Astrocyte (in vitro differentiated cells and primary cell): Measurements from ENCODE around the gene HSBP1. TPM values are rescaled to one million over a fixed set of nuclear protein-coding genes. Genes with fewer than 3 reads are reported as not detected.

Experiments
- DNase-seq: peaks from one replicate; pipeline ENCODE4 v3.0.0-alpha.2; 2010; ENCODE audit warnings: low read depth
- FAIRE-seq: peaks from 2 replicates; lab custom pipeline; 2011; peaks lifted over from hg19 to GRCh38; lab: Jason Lieb, UNC
- H2AFZ ChIP-seq: 2 replicates; pipeline ENCODE4 v1.6.0; 2012; ENCODE audit warnings: low read depth, low read length, inconsistent platforms
- H3K27ac ChIP-seq: 2 replicates; pipeline ENCODE4 v1.5.1; 2011; ENCODE audit warnings: low read depth, low read length, inconsistent platforms
- H3K27me3 ChIP-seq: 2 replicates; pipeline ENCODE4 v1.6.0; 2011; ENCODE audit warnings: low read length, inconsistent platforms; ENCODE audit not compliant: insufficient read depth
- H3K36me3 ChIP-seq: 2 replicates; pipeline ENCODE4 v1.5.1; 2011; ENCODE audit warnings: low read length, inconsistent platforms; ENCODE audit not compliant: insufficient read depth
- H3K4me1 ChIP-seq: 2 replicates; pipeline ENCODE4 v1.5.1; 2011; ENCODE audit warnings: low read length, inconsistent platforms; ENCODE audit not compliant: insufficient read depth
- H3K4me2 ChIP-seq: 2 replicates; pipeline ENCODE4 v1.6.0; 2012; ENCODE audit warnings: low read length, inconsistent platforms
- H3K4me3 ChIP-seq: 2 replicates; pipeline ENCODE4 v1.5.1; 2011; ENCODE audit warnings: low read depth, mild to moderate bottlenecking, low read length, inconsistent platforms; ENCODE audit not compliant: insufficient read depth
- H3K79me2 ChIP-seq: 2 replicates; pipeline ENCODE4 v1.6.0; 2012; ENCODE audit warnings: mild to moderate bottlenecking, low read length, inconsistent platforms; ENCODE audit not compliant: insufficient read depth
- H3K9ac ChIP-seq: 2 replicates; pipeline ENCODE4 v1.6.0; 2012; ENCODE audit warnings: mild to moderate bottlenecking, low read length, inconsistent platforms
- H3K9me3 ChIP-seq: 2 replicates; pipeline ENCODE4 v1.5.1; 2012; ENCODE audit warnings: low read depth, mild to moderate bottlenecking, low read length, inconsistent platforms; ENCODE audit not compliant: insufficient read depth
- H4K20me1 ChIP-seq: 2 replicates; pipeline ENCODE4 v1.6.0; 2012; ENCODE audit warnings: low read length, inconsistent platforms; ENCODE audit not compliant: insufficient read depth
- H3K27ac Mint-ChIP-seq: one replicate; pipeline ENCODE4 v1.8.0; 2021; ENCODE audit warnings: mild to moderate bottlenecking, mixed read lengths; ENCODE audit not compliant: unreplicated experiment
- H3K27me3 Mint-ChIP-seq: one replicate; pipeline ENCODE4 v1.8.0; 2021; ENCODE audit warnings: low read depth, mixed read lengths; ENCODE audit not compliant: unreplicated experiment
- H3K36me3 Mint-ChIP-seq: one replicate; pipeline ENCODE4 v1.8.0; 2021; ENCODE audit warnings: low read depth, mixed read lengths; ENCODE audit not compliant: unreplicated experiment
- H3K4me1 Mint-ChIP-seq: one replicate; pipeline ENCODE4 v1.8.0; 2021; ENCODE audit warnings: low read depth, mixed read lengths; ENCODE audit not compliant: unreplicated experiment
- H3K4me3 Mint-ChIP-seq: one replicate; pipeline ENCODE4 v1.8.0; 2021; ENCODE audit warnings: mild to moderate bottlenecking, moderate library complexity, mixed read lengths; ENCODE audit not compliant: unreplicated experiment
- H3K9me3 Mint-ChIP-seq: one replicate; pipeline ENCODE4 v1.8.0; 2021; ENCODE audit warnings: mild to moderate bottlenecking, mixed read lengths; ENCODE audit not compliant: unreplicated experiment
- CTCF ChIP-seq: IDR thresholded peaks from 2 replicates; pipeline ENCODE4 v1.5.1; 2011; ENCODE audit warnings: low read depth, mild to moderate bottlenecking, inconsistent platforms, low read length, moderate library complexity; ENCODE audit not compliant: insufficient read depth
- EZH2 ChIP-seq: IDR thresholded peaks from 2 replicates; pipeline ENCODE4 v1.6.1; 2012; ENCODE audit warnings: mild to moderate bottlenecking, low read length, inconsistent platforms; ENCODE audit not compliant: insufficient read depth
- total RNA-seq: library from RNA; stranded (reverse); gene quantifications from 2 replicates; pipeline ENCODE4 v1.2.1, GENCODE V29; 2021

Gene HSBP1
- total RNA-seq, 1 donor from 2014 or later = 179 TPM

- no peak overlapping the region for H3K4me3 Mint-ChIP-seq
- no peak for FAIRE-seq
Observed at GRCh38 chr16:83789642-83790401, 18.0 kb upstream of the HSBP1 start.

GRCh38 chr16:83791916-83792315, 15.9 kb upstream of the HSBP1 start:
- Histone ChIP-seq H3K4me3 (no peak overlapping the region), H3K79me2 (no peaks in the 10 kb centered on the region), H3K4me2 (no peak overlapping the region), H3K27me3 (no peaks in the 10 kb centered on the region), H3K4me1 (no peaks in the 10 kb centered on the region), H2AFZ (no peak overlapping the region), H3K27ac (no peak overlapping the region), H3K9me3 (no peaks in the 10 kb centered on the region), H4K20me1 (no peaks in the 10 kb centered on the region), H3K9ac (no peak overlapping the region), H3K36me3 (no peaks in the 10 kb centered on the region)
- no peak for TF ChIP-seq CTCF
- no peak for TF ChIP-seq EZH2
- Mint-ChIP-seq H3K27ac (no peak overlapping the region), H3K36me3 (no peaks in the 10 kb centered on the region), H3K27me3 (peaks cover 9% of the 10 kb centered on the region), H3K4me1 (no peaks in the 10 kb centered on the region), H3K4me3 (no peak overlapping the region), H3K9me3 (peaks cover 5% of the 10 kb centered on the region)
- DNase-seq (no peak), FAIRE-seq (no peak)

More at GRCh38 chr16:83789642-83790401, 18.0 kb upstream of the HSBP1 start:
- no peak overlapping the region for H3K27ac ChIP-seq
- no peak overlapping the region for H3K9ac ChIP-seq
- H3K9me3 Mint-ChIP-seq = peaks cover 5% of the 10 kb centered on the region
- no peaks in the 10 kb centered on the region for H3K27me3 ChIP-seq
- no peaks in the 10 kb centered on the region for H3K79me2 ChIP-seq
- no peaks in the 10 kb centered on the region for H3K36me3 ChIP-seq
- peaks cover 4% of the 10 kb centered on the region for H3K27me3 Mint-ChIP-seq
- no peaks in the 10 kb centered on the region for H3K36me3 Mint-ChIP-seq
- no peak for DNase-seq
- H2AFZ ChIP-seq = no peak overlapping the region
- H3K4me3 ChIP-seq = no peak overlapping the region
- H4K20me1 ChIP-seq = no peaks in the 10 kb centered on the region
- peaks cover 2% of the 10 kb centered on the region for H3K4me1 Mint-ChIP-seq
- TF ChIP-seq CTCF = no peak
- no peak for TF ChIP-seq EZH2
- H3K4me1 ChIP-seq = no peaks in the 10 kb centered on the region
- H3K27ac Mint-ChIP-seq = no peak overlapping the region
- H3K9me3 ChIP-seq = no peaks in the 10 kb centered on the region
- H3K4me2 ChIP-seq = no peak overlapping the region

- no peak for FAIRE-seq
- no peaks in the 10 kb centered on the region for H3K4me1 ChIP-seq
- TF ChIP-seq CTCF (no peak), EZH2 (no peak)
Observed at GRCh38 chr16:83792391-83792790, 15.4 kb upstream of the HSBP1 start.

More at GRCh38 chr16:83792391-83792790, 15.4 kb upstream of the HSBP1 start:
- Histone ChIP-seq H3K36me3 (no peaks in the 10 kb centered on the region), H3K4me2 (no peak overlapping the region), H4K20me1 (no peaks in the 10 kb centered on the region), H3K27me3 (no peaks in the 10 kb centered on the region), H3K9me3 (no peaks in the 10 kb centered on the region), H2AFZ (no peak overlapping the region), H3K27ac (no peak overlapping the region), H3K4me3 (no peak overlapping the region), H3K79me2 (no peaks in the 10 kb centered on the region), H3K9ac (no peak overlapping the region)
- Mint-ChIP-seq H3K9me3 (peaks cover 5% of the 10 kb centered on the region), H3K36me3 (no peaks in the 10 kb centered on the region), H3K27ac (no peak overlapping the region), H3K27me3 (peaks cover 11% of the 10 kb centered on the region), H3K4me1 (no peaks in the 10 kb centered on the region), H3K4me3 (no peak overlapping the region)
- no peak for DNase-seq
